GM12873 (cell line): Measurements from ENCODE around the gene ZNF524.

Experiments used
- TF ChIP-seq, protein P1 (sequence below): IDR thresholded peaks from 2 replicates; pipeline ENCODE4 v1.5.1; 2012; ENCODE audit warnings: low read depth, mild to moderate bottlenecking, moderate library complexity, low read length, control low read depth; ENCODE audit not compliant: insufficient read depth; ENCODE audit errors: missing control alignments

ZNF524 gene

GRCh38 chr19:55578761-55579747 is 21.0 kb upstream of the ZNF524 start:
- TF ChIP-seq, protein P1, sequence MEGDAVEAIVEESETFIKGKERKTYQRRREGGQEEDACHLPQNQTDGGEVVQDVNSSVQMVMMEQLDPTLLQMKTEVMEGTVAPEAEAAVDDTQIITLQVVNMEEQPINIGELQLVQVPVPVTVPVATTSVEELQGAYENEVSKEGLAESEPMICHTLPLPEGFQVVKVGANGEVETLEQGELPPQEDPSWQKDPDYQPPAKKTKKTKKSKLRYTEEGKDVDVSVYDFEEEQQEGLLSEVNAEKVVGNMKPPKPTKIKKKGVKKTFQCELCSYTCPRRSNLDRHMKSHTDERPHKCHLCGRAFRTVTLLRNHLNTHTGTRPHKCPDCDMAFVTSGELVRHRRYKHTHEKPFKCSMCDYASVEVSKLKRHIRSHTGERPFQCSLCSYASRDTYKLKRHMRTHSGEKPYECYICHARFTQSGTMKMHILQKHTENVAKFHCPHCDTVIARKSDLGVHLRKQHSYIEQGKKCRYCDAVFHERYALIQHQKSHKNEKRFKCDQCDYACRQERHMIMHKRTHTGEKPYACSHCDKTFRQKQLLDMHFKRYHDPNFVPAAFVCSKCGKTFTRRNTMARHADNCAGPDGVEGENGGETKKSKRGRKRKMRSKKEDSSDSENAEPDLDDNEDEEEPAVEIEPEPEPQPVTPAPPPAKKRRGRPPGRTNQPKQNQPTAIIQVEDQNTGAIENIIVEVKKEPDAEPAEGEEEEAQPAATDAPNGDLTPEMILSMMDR = no peak

- TF ChIP-seq, protein P1 = no peak
These were observed 20.1 kb upstream of the ZNF524 start for GRCh38 chr19:55579766-55580621.

DNA sequence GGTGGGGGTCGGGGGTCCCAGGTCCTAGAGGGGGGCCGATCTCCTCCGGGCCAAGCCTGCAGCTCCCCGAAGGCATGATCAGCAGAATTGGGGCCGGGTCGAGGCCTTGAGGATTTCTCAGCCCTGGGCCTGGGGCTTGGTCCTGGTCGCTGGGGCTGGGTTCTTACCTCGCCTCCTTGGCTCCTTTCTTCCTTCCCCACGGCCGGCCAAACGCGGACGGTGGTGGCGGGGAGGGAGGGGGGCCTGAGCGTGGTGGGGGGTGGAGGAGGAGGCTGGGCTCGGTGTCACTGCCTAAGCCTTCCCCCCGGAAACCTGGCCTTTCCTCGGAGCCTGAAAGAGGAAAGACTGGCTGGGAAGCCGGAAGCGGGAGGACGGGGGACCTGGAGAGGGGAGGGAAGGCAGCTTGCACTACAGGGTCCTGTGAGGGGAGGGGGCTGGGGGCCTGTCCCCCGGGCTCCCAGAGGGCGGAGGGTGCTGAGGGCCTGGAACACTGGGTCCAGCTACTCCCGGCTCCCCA is 19.4 kb upstream of the ZNF524 start, which contains the start of gene ZNF579:
Gene ZNF579, minus strand, starts transcription at position 221 of the 517 bp plus-strand sequence. CDS start 1,209 bp downstream, outside the sequence.
- TF ChIP-seq, protein P1 = no peak

- TF ChIP-seq, protein P1 = no peak
These were observed 18.8 kb upstream of the ZNF524 start for GRCh38 chr19:55581145-55581822.

DNA sequence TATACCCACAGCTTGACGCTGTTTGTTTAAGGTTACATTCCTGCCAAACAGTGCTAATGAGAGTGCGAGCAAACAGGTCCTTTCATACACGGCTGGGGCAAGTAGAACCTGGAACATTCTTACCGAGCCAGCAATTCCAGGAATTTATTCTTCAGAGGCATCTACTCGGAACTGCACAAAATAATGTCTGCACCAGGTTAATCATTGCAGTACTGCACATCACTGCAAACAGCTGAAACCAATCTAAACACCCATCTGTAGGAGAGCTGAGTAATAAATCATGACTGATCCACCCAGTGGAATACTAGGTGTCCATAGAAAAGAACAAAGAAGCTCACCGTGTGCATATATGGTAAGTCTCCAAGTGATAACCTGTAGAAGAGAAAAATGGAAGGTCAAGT is 18.3 kb upstream of the ZNF524 start:
- TF ChIP-seq, protein P1 = no peak

- TF ChIP-seq, protein P1 = no peak
These were observed 15.2 kb upstream of the ZNF524 start for GRCh38 chr19:55584871-55585270.
